GM18499 (cell line): ENCODE measurements around the gene CAND2.
"Not testable (repeated sequence)": the region's sequence is repeated elsewhere in the genome, so short reads cannot be mapped to it uniquely, and the experiment has no call there.

Experiments
- ATAC-seq: cut with Tn5 transposase; IDR thresholded peaks from one replicate; pipeline ENCODE4 v1.9.1; 2021; ENCODE audit warnings: moderate number of reproducible peaks; ENCODE audit not compliant: insufficient read depth, unreplicated experiment

CAND2 gene

DNA sequence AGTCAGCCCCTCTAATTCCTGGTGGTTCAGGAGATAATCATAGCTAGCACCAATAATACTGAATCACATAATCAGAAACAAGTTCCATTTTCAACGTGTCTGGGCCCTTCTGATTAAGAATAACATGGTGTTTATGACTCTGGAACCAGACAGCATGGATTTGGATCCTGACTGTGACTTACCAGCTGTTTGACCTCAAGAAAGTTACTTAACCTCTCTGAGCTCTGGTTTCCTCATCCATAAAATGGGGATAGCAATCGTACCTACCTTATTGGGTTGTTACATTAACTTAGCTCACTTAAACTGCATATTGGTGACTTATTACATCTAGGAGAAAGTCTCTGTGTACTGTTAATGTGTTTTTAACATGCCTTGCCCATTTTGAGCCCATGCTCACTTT, 26.7 kb upstream of the CAND2 start:
- no peak for ATAC-seq

DNA sequence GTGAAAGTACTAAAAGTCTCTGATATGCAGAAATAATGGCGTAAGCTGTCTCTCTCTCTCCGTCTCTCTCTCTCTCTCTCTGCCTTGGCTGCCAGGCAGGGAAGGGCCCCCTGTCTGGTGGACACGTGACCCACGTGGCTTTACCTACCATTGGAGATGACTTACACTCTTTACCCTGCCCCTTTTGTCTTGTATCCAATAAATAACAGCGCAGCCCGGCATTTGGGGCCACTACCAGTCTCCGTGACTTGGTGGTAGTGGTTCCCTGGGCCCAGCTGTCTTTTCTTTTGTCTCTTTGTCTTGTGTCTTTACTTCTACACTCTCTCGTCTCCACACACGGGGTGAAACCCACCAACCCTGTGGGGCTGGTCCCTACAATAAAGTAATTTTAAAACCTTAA, 25.2 kb upstream of the CAND2 start:
- no peak for ATAC-seq

DNA sequence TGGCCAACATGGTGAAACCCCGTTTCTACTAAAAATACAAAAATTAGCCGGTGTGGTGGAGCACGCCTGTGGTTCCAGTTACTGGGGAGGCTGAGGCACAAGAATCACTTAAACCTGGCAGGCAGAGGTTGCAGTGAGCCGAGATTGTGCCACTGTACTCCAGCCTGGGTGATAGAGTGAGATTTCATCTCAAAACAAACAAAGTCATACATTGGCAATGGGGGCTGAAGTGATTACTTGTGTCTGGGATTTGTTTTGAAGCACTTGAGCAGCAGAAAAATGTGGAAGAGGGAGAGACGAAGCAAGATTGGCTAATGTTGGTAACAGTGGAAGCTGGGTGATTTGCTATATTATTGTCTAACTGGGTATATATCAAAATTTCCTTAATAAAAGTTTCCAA, 24.0 kb upstream of the CAND2 start:
- ATAC-seq, result no peak

DNA sequence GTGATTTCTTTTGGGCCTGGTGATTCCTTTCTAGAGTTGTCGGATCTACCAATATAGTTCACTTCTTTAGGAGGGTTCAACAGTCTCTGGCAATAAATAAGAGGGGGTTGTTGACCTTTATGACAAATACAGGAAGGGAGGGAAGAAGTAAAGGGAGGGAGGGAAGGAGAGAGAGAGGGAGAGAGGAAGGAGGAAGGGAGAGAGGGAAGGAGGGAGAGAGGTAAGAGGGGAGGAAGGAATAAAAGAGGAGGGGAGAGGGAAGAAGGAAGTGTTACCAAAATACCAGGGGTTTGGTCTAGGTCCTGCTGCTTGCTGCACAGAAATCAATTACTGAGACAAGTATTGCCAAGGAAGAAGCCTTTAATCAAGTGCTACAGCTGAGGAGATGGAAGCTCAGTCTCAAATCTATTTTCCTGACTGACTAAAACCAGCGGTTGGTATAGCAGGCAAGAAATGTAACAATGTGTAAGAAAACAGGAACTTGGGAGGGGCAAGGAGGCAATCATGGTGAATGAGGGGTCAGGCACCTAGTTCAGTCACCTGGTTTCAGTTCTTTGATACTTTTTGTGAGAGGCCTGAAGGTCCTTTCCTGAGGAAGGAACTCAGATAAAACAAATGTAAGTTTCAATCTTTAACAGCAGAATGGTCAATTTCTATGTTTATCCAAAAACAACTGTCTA, 23.3 kb upstream of the CAND2 start:
- no peak for ATAC-seq

DNA sequence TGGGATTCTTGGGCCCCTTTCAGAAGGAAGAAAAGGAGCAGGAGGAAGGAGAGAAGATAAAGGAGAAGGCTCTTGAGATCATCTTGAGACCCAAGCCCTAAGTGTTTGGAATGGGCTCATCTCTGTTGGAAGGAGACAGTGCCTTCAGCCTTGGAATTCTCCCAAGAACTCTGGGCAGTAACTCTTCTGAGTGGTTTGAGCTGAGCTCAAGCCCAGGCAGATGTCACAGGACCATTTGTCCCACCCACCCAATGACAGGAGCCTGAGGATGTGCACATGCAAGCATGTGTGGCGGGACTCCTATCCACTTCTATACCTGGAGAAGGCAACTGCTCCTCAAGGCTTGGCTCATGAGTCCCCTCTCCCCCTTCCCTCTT, 22.8 kb upstream of the CAND2 start:
- no peak for ATAC-seq

DNA sequence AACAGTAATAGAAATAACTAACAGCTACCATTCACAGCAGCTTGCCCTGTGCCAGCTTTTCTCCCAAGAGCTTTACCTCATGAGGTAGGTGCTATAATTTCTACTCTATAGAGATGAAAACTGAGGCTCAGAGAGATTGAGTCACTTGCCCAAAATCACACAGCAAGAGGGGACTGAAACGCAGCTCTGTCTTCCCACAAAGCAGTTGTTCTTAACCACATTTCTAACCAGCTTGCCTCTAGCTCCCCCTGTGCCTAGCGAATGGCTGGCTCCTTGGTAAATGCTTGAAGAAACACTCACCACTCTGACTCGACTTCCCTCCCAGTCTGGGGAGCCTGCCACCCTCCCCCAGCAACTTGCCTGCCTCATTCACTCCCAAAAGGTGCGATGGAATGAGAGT, 21.9 kb upstream of the CAND2 start:
- ATAC-seq, result no peak

DNA sequence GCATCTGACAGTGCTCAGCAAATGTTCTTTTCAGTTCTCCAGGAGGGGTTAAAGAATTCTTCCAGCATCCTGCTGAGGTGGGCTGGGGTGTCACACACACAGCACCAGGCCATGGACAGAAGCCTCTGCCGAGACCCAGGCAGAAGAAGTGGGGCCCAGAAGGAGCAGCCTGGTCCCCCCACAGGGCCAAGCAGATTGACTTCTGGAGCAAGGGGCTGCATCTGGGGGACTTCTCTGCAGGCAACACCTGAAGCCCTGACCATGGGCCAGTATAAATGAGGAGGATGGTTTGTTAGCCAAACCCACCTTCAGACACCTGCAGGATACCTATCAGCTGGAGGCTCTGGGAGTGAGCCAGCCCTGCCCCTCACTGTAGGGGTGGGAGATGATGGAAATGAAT, 21.3 kb upstream of the CAND2 start:
- ATAC-seq, result no peak

DNA sequence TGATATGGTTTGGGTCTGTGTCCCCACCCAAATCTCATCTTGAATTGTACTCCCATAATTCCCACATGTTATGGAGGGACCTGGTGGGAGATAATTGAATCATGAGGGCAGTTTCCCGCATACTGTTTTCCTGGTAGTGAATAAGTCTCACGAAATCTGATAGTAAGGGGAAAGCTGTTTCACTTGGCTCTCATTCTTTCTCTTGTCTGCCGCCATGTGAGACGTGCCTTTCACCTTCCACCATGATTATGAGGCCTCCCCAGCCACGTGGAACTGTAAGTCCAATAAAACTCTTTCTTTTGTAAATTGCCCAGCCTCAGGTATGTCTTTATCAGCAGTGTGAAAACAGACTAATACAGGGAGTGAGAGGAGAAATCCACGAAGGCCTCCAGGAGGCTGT, 20.5 kb upstream of the CAND2 start:
- ATAC-seq, result not testable (repeated sequence)

DNA sequence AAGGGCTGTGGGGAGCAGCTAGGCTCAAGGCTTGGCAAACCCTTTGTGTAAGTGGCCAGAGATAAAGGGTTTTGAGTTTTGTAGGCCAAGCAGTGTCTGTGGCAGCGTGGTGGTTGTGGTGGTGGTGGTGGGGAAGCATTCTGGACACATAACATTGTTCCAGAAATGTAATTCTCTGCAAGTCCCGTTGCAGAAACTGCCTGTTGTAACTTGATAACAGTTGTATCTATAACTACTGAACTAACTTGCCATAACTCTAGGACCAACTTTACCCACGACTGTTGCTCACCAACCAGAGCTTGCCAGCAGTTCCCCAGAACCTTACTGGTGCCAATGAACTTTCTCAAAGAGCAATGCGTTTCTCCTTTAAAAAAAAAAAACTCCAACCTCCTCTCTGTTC, 19.3 kb upstream of the CAND2 start:
- ATAC-seq, result no peak

DNA sequence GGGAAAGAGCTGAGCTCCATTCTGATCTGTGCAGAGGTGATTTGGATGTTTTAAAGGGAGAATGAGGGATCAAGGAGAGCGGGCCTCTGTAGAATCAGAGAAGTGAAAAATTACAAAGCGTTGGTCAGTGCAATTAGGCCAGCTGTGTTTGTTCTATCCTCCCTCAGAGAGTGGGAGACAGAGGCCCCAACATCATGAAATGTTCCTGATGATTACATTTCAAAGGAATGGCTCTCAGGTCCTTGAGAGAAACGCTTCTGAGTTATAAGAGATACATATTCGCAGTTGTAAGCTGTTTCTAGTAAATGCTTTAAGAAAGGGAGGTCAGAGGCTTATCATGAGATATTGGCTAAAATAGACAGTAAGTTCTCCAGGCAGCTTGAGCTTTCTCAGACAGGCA, 15.7 kb upstream of the CAND2 start:
- ATAC-seq, result no peak

DNA sequence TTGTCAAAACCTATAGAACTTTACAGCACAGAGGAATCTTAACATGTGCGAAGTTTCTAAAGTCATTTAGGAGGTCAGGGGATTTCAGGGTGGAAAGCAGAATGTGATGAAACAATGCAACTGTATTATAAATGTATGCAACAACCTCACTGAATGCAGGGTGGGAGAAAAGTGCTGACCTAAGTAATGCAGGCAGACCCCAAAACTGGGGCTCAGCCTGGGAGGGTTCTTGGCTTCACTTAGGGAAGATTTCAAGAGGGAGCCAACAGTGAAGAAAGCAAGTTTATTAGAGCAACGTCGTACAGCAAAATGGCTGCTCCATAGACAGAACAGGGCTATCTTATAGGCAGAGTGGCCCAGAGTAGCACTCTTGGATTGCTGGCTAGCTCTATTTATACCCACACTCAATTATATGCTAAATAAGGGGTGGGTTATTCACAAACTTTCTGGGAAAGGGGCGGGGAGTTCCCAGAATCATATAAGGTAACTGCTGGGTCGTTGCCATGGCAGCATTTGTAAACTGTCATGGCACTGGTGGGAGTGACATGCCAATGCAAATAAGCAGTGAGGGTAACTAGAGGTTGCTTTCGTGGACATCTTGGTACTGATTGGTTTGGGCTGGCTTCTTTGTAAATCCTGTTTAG, 14.2 kb upstream of the CAND2 start:
- no peak for ATAC-seq

DNA sequence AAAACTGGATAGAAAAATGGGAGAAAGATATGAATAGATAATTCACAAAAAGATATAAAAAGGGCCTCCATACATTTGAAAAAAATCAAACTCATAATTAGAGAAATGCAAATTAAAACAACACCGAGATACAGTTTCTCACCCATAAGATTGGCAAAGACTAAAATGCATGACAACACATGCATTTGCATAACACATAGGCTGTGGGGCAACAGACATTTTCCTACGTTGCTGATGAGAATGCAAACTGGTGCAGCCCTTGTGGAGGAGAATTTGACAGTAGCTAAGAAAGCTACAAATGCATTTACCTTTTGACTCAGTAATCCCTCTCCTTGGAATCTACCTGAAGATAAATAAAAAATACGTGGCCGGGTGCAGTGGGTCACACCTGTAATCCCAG, 11.4 kb upstream of the CAND2 start:
- ATAC-seq, result no peak

DNA sequence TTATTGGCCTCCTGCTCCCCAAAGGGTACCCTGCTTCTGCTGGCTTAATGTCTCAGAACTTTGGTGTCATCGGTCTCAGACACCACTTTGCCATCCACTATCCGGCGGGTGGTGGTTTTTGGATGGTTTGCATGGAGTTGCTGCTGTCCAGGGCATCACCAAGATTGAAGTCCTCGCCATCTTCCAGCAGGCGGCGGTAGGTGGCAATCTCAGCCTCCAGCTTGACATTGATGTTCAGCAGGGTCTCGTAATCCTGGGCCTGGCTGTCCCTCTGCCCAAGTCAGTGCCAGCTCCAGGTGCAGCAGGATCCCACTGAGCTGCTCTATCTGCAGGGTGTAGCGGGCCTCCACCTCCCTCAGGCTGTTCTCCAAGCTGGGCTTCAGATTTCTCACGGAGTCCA, 9.1 kb upstream of the CAND2 start:
- not testable (repeated sequence) for ATAC-seq

DNA sequence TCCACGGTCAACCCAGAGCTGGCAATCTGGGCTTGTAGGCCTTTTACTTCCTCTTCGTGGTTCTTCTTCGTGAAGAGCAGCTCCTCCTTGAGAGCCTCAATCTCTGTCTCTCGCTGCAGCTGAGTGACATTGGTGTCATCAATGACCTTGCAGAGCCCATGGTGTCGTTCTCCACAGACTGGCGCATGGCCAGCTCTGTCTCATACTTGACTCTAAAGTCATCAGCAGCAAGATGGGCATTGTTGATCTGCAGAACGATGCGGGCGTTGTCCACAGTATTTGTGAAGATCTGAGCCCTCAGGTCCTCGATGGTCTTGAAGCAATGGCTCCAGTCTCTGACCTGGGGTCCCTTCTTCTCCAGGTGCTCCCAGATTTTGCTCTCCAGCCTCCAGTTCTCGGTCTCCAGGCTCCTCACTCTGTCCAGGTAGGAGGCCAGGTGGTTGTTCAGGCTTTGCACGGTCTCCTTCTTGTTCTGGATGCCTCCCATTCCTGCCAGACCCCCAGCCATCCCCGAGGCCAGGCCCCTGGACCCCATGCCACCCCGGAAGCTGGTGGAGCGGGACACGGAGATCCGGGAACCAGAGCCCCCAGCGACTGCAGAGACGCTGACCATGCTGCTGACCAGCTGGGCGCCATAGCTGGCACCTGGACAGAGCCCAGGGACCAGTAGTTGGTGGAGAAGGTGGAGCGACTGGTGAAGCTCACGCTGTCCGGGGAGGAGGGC, 8.4 kb upstream of the CAND2 start:
- not testable (repeated sequence) for ATAC-seq

DNA sequence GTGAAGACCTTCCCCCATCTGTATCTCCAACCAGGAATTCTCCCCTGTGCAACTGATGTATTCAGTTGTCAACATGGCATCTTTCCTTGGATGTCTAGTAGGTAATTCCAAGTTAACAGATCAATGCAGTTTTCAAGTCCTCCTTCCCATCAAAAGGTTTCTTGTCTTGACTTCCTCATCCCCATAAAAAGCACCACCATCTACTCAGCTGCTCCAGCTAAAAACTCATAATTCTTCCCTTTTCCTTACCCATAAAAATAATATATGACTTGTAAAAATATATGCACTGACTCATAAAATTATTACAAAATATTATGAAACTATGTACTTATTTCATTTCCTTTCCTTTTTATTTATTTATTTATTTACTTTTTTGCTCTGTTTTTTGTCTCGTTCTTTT, 5.0 kb upstream of the CAND2 start:
- no peak for ATAC-seq

DNA sequence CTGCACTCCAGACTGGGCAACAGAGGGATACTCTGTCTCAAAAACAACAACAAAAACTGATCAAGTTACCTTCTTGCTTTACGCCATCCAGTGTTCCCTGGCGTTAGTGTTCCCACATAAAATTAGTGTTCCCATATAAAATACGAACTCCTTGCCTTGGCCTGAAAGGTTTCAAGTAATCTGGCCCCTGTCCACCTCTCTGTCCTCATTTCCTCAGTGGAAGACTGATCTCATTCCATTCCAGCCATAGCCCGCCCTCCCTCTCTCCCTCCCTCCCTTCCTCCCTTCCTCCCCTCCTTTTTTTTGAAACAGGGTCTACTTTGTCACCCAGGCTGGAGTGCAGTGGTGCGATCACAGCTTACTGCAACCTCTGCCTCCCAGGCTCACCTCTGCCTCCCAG, 2.8 kb upstream of the CAND2 start:
- ATAC-seq, result no peak

DNA sequence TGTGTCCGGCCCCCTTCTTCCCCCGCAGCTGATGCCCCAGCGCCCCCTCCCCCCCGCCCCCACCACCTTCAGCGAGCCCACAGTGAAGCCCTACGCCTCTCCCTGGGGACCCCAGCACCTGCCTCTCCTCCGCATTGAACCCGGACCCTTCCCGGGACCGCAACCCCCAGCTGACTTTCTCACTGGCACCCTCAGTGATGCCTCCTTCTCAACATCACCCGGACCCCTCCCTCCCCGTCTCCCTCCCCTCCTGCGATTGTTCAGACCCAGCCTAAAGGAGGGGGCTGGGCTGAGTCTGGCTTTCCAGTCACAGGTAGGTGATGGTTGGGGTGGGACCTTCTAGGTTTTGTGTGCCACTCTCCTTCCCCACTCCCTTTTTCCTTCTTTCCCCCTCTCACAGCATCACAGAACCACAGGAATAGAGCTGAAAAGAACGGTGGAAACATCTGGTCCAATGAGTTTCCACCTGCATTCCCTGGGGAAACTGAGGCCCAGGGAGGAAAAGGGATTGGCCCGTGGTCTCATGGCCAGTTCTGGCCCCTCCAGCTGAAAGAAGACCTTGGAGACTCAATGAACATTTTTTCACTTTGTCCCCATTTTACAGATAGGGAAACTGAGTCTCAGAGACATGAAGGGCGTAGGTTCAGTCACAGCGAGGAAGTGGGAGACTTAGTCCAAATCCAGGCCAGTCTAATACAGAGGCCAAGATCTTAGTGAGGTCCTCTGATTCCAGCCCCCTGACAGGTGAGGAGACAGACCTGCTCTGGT, 828 bp downstream of the CAND2 start:
- ATAC-seq, result no peak

DNA sequence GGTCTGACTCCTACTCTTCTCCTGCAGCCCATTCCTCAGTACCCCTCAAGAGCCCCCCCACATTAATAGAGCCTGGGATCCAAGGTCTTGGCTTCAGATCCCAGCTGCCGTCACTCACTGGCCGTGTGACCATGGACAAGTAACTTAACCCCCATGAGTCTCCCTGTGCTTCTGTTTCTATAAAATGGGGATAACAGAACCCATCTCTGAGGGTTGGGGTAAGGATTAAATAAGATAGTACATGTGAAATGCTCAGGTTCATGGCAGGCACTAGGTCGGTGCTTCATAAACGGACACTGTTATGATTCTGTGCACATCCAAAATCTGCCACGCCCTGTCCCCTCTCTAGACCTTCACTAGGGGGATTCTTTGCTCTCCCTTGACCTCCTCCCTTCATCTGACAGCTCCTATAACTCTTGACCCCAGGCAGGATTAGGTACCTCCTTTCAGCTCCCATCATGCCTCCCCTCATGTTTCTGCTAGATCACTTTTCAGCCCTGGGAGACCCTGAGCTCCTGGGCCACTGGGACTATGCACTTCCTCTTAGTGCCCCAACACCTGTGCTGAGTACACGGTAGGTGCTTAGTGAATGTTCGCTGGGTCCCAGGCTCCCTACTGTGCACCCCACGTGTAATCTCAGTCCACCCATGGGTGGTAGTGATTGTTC, 1.5 kb downstream of the CAND2 start:
- ATAC-seq, result no peak

DNA sequence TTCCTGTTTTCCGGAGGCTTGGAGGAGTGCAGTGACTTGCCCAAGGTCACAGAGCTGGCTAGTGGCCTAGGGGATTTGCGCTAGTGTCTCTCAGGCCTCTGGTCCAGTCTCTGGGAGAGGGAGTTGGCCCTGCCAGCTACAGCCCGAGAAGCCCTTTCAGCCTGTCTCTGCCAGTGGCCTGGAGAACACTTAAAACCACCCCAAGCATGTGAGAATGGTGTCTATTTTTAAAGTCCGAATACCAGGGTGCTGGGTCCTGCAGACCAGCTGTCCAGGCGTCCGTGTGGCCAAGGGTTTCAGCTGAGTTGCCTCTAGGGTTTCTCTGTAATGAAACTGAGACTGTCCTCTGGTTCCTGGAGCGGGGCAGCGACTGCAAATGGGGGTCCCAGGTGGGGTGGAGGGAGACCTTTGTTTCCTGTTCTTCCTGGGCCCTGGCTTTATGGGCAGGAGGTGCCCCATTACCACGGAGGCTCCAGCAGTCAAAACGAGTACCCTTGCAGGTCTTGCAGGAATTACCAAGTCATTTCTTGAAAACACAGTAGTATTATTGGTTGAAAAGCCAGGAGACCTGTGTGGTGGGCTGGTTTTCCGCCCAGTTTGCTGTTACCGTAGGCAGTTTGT, 2.2 kb downstream of the CAND2 start:
- ATAC-seq, result no peak
